GM23338 (cell line): ENCODE data around the gene TEX36. TPM values are rescaled to one million over a fixed set of nuclear protein-coding genes. Genes with fewer than 3 reads are reported as not detected.

Experiments used
- EZH2 ChIP-seq: fragments of 200-600 bp; sonication (generic); IDR thresholded peaks from one replicate; pipeline ENCODE4 v1.8.0; 2017; ENCODE audit warnings: antibody characterized with exemption, mild to moderate bottlenecking, low read depth; ENCODE audit not compliant: unreplicated experiment
- EZH2phosphoT487 ChIP-seq: fragments of 200-600 bp; sonication (generic); IDR thresholded peaks from one replicate; pipeline ENCODE4 v1.8.1; 2018; ENCODE audit warnings: antibody characterized with exemption; ENCODE audit not compliant: unreplicated experiment
- JUNB ChIP-seq: IDR thresholded peaks from one replicate; pipeline ENCODE4 v1.6.1; 2016; ENCODE audit warnings: antibody characterized with exemption; ENCODE audit not compliant: unreplicated experiment
- POLR2AphosphoS5 ChIP-seq: IDR thresholded peaks from 2 replicates; pipeline ENCODE4 v1.6.1; 2016; ENCODE audit warnings: antibody characterized with exemption, low read depth
- STAT1 ChIP-seq: IDR thresholded peaks from one replicate; pipeline ENCODE4 v1.6.1; 2016; ENCODE audit warnings: antibody characterized with exemption; ENCODE audit not compliant: unreplicated experiment
- ZNF331 ChIP-seq: fragments of 250-450 bp; sonication (Bioruptor Pico); IDR thresholded peaks from 2 replicates; pipeline ENCODE4 v1.5.0; 2020; ENCODE audit warnings: low read depth, mild to moderate bottlenecking, moderate library complexity
- polyA plus RNA-seq: library from polyadenylated mRNA; unstranded; fragments of >200 nt; fragmentation: Nextera tagmentation; extraction: Ambion mirVana; gene quantifications from 2 replicates; pipeline ENCODE4 v1.2.1, GENCODE V29; 2016
- total RNA-seq: library from RNA; depleted of rRNA; stranded (reverse); fragments of >200 nt; shearing (Covaris generic); gene quantifications from 2 replicates; pipeline ENCODE4 v1.2.3, GENCODE V29; 2014
- TF ChIP-seq, protein P1 (sequence below): fragments of 250-450 bp; sonication (Bioruptor Pico); IDR thresholded peaks from 2 replicates; pipeline ENCODE4 v1.5.0; 2020; ENCODE audit warnings: mild to moderate bottlenecking, moderate library complexity
- TF ChIP-seq, protein P2 (sequence below), 2 experiments: fragments of 200-600 bp in 1 of 2; sonication (generic) in 1 of 2; conservative IDR thresholded peaks; 2 replicates each; pipeline versions ENCODE4 v1.5.1 to v1.6.1; 2016 to 2017; ENCODE audit warnings: antibody characterized with exemption in 2 of 2, low read depth in 2 of 2, mild to moderate bottlenecking in 2 of 2, moderate library complexity in 1 of 2

TEX36 gene
- total and polyA plus RNA-seq, 2 experiments from 2014 or later: not detected

DNA sequence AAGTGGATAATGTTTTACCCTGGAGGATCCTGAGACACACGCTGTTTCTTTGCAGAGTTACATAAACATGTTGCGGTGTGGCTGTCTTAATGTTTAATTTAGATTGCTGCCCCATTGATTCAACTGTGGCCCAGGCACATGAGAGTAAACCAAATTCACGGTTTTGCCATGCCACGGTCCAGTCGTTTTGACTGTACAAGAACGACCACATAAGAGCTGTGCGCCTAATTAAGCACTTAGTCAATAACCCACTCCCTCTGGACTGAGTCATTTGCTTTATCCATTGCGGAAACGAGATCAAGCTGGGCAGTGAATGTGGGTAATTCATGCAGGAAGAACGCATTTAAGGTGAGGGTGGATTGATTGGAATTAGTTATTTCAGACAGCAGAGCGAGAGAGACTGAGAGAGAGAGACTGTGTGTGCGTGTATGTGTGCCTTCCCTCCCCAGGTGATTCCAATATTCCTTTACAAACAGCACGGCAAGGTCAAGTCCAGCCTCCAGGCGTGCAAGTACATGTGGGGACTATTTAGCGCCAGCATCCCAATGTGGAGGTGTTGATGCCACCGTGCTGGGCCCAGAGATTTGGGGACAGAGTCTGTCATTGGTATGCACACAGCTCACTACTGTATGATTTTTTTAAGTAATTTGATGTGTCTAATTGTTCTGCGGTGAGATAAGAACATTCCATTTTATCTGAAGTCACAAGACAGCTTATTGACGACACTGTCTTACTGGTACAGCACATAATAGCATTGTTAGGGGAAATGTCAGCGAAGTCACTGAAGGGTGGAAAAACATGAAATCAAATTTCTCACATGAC is 8.4 kb upstream of the TEX36 start (continued):
- TF ChIP-seq, protein P1, sequence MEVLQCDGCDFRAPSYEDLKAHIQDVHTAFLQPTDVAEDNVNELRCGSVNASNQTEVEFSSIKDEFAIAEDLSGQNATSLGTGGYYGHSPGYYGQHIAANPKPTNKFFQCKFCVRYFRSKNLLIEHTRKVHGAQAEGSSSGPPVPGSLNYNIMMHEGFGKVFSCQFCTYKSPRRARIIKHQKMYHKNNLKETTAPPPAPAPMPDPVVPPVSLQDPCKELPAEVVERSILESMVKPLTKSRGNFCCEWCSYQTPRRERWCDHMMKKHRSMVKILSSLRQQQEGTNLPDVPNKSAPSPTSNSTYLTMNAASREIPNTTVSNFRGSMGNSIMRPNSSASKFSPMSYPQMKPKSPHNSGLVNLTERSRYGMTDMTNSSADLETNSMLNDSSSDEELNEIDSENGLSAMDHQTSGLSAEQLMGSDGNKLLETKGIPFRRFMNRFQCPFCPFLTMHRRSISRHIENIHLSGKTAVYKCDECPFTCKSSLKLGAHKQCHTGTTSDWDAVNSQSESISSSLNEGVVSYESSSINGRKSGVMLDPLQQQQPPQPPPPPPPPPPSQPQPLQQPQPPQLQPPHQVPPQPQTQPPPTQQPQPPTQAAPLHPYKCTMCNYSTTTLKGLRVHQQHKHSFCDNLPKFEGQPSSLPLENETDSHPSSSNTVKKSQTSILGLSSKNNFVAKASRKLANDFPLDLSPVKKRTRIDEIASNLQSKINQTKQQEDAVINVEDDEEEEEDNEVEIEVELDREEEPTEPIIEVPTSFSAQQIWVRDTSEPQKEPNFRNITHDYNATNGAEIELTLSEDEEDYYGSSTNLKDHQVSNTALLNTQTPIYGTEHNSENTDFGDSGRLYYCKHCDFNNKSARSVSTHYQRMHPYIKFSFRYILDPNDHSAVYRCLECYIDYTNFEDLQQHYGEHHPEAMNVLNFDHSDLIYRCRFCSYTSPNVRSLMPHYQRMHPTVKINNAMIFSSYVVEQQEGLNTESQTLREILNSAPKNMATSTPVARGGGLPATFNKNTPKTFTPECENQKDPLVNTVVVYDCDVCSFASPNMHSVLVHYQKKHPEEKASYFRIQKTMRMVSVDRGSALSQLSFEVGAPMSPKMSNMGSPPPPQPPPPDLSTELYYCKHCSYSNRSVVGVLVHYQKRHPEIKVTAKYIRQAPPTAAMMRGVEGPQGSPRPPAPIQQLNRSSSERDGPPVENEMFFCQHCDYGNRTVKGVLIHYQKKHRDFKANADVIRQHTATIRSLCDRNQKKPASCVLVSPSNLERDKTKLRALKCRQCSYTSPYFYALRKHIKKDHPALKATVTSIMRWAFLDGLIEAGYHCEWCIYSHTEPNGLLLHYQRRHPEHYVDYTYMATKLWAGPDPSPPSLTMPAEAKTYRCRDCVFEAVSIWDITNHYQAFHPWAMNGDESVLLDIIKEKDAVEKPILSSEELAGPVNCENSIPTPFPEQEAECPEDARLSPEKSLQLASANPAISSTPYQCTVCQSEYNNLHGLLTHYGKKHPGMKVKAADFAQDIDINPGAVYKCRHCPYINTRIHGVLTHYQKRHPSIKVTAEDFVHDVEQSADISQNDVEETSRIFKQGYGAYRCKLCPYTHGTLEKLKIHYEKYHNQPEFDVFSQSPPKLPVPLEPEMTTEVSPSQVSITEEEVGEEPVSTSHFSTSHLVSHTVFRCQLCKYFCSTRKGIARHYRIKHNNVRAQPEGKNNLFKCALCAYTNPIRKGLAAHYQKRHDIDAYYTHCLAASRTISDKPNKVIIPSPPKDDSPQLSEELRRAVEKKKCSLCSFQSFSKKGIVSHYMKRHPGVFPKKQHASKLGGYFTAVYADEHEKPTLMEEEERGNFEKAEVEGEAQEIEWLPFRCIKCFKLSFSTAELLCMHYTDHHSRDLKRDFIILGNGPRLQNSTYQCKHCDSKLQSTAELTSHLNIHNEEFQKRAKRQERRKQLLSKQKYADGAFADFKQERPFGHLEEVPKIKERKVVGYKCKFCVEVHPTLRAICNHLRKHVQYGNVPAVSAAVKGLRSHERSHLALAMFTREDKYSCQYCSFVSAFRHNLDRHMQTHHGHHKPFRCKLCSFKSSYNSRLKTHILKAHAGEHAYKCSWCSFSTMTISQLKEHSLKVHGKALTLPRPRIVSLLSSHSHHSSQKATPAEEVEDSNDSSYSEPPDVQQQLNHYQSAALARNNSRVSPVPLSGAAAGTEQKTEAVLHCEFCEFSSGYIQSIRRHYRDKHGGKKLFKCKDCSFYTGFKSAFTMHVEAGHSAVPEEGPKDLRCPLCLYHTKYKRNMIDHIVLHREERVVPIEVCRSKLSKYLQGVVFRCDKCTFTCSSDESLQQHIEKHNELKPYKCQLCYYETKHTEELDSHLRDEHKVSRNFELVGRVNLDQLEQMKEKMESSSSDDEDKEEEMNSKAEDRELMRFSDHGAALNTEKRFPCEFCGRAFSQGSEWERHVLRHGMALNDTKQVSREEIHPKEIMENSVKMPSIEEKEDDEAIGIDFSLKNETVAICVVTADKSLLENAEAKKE: no peak
- TF ChIP-seq JUNB (no peak), POLR2AphosphoS5 (no peak), ZNF331 (CRISPR knock-in tag) (no peak), EZH2 (no peak), EZH2phosphoT487 (no peak), STAT1 (no peak)
- TF ChIP-seq, protein P2, sequence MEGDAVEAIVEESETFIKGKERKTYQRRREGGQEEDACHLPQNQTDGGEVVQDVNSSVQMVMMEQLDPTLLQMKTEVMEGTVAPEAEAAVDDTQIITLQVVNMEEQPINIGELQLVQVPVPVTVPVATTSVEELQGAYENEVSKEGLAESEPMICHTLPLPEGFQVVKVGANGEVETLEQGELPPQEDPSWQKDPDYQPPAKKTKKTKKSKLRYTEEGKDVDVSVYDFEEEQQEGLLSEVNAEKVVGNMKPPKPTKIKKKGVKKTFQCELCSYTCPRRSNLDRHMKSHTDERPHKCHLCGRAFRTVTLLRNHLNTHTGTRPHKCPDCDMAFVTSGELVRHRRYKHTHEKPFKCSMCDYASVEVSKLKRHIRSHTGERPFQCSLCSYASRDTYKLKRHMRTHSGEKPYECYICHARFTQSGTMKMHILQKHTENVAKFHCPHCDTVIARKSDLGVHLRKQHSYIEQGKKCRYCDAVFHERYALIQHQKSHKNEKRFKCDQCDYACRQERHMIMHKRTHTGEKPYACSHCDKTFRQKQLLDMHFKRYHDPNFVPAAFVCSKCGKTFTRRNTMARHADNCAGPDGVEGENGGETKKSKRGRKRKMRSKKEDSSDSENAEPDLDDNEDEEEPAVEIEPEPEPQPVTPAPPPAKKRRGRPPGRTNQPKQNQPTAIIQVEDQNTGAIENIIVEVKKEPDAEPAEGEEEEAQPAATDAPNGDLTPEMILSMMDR (conservative IDR thresholded peaks at IDR 0.05; ENCODE audit: low read depth in 2 of 2): no peak
